GM12873 (cell line): ENCODE results near the gene SETD7.

Source experiments
- CTCF ChIP-seq: IDR thresholded peaks from 2 replicates; pipeline ENCODE4 v1.5.1; 2012; ENCODE audit warnings: low read depth, mild to moderate bottlenecking, moderate library complexity, low read length, control low read depth; ENCODE audit not compliant: insufficient read depth; ENCODE audit errors: missing control alignments

The SETD7 gene

DNA sequence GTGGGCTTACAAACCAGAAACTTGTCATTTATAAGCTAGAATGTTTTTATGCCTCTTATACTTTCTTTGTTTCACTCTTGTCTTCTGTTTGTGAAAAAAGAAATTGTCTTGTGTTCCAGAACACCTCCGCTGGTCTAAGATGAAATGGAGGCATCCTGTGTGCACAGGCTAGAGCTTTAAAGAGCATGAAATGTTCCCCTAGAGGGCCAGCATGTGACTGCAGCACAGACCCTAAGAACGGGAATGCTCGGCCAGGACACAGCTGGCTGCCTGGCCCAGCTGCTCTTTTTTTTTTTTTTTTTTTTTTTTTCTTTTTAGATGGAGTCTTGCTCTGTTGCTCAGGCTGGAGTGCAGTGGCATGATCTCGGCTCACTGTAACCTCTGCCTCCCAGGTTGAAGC is 33.6 kb downstream of the SETD7 start:
- peak; percentile 50 for TF ChIP-seq CTCF

DNA sequence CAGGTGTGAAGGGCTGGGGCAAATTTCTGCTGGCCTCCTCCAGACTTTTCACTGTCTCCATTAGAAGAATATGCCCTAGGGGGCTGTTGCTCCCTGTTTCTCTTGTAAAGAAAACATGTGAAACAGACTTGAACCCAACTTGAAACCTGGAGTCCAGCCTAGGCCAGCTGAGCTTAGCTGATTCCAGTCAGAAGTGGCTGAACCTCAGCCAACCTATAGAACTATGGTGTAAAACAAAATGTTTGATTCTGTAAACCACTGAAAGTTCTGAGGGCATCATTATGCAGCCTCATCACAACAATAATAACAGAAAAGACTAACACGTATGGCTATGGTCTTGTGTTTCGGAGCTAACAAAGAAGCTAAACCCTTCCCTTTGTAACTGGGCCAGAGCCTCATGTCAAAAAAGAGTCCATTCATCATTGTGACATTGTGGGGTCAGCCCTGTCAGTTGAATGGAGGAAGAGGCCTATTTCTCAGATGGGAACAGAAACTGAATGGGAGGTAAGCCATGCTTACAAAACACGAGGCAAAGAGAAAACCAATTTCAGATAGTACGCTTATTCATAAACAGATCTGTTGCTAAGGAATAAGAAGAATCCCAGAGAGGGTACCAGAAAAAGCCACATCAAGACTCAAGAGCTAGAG is 34.1 kb downstream of the SETD7 start:
- no peak for TF ChIP-seq CTCF

- no peak for TF ChIP-seq CTCF
Measured at GRCh38 chr4:139515531-139515958, 40.5 kb downstream of the SETD7 start.

- no peak for TF ChIP-seq CTCF
Measured at GRCh38 chr4:139514382-139515059, 41.5 kb downstream of the SETD7 start.

DNA sequence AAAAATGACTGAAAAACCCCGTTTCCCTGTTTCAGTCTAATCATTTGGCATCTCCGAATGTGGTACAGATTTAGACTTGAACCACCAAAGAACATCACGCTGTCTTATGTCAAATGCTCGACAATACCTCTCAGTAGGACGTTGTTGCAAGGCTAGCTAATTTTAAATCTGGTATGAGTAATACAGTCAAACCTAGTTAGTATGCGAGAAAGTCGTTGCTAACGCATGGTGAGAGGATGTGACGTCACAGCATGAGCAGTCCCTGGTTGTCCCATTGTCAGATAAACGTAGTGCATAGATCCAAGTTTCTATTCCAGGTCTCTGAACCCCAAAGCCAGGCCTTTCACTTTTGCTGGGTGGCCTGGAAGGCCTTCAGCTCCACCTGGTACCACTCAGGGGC is 44.7 kb downstream of the SETD7 start:
- TF ChIP-seq CTCF: no peak

- peak; percentile 39 for TF ChIP-seq CTCF
Measured at GRCh38 chr4:139509727-139510410, 46.1 kb downstream of the SETD7 start.

DNA sequence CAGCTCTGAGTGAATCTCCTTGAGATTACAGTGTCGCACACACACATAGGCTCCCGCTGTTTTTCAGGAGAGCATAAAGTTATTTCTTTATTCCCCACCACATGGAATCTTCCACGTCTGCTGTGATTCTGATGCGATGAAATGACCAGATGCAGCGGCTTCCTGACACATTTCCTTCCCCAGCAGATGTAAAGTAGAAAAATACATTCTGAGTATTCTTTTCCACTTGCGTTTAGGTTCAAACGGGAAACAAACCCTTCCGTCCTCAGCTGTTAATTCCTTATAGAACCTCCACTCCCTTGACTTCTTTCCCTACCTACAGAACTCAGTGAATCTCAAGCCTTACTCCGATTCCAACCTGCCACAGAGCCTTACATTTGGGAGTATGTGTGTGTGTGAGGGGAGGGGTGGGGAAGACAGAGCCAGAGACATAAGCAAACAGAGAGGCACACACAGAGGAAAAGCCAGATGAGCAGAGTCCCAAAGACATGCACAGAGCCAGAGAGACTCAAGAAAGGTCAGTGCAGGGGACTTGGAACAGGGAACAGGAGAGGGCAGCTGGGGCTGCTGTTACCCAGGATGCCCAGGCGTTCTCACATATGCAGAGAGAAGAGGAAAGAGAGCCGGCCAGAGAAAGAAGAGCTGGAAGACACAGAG is 47.3 kb downstream of the SETD7 start:
- no peak for TF ChIP-seq CTCF
